ENCODE measurements around the gene MSL1.

MSL1 gene

GRCh38 chr17:40153603-40154236, 31.9 kb downstream of the MSL1 start:
- Histone ChIP-seq H3K36me3 (ENCODE audit: insufficient read depth, low read length) (peaks cover 58% of the 10 kb centered on the region), H3K27me3 (ENCODE audit: control insufficient read depth, insufficient read depth, low read length) (no peaks in the 10 kb centered on the region), H3K9ac (ENCODE audit: low read depth, low read length) (no peak overlapping the region), H3K4me2 (ENCODE audit: low read length) (no peak overlapping the region), H3K4me3 (ENCODE audit: low read length) (no peak overlapping the region), H3K4me1 (ENCODE audit: control insufficient read depth, insufficient read depth, low read length) (peaks cover 10% of the 10 kb centered on the region), H3K9me3 (replicated peaks; ENCODE audit: low read length) (no peaks in the 10 kb centered on the region)

GRCh38 chr17:40157973-40158372, 36.2 kb downstream of the MSL1 start:
- peaks cover 46% of the 10 kb centered on the region for H3K36me3 ChIP-seq (ENCODE audit: insufficient read depth, low read length)

GRCh38 chr17:40158438-40159013, 36.8 kb downstream of the MSL1 start:
- peaks cover 45% of the 10 kb centered on the region for H3K36me3 ChIP-seq (ENCODE audit: insufficient read depth, low read length)
- H3K27me3 ChIP-seq (ENCODE audit: control insufficient read depth, insufficient read depth, low read length) = no peaks in the 10 kb centered on the region
- H3K4me3 ChIP-seq (ENCODE audit: low read length) = no peak overlapping the region
- peaks cover 4% of the 10 kb centered on the region for H3K4me1 ChIP-seq (ENCODE audit: control insufficient read depth, insufficient read depth, low read length)
- H3K9ac ChIP-seq (ENCODE audit: low read depth, low read length) = no peak overlapping the region
- no peak overlapping the region for H3K4me2 ChIP-seq (ENCODE audit: low read length)
- H3K9me3 ChIP-seq (replicated peaks; ENCODE audit: low read length) = no peaks in the 10 kb centered on the region

More at GRCh38 chr17:40157973-40158372, 36.2 kb downstream of the MSL1 start:
- Histone ChIP-seq H3K4me3 (ENCODE audit: low read length) (no peak overlapping the region), H3K4me1 (ENCODE audit: control insufficient read depth, insufficient read depth, low read length) (peaks cover 9% of the 10 kb centered on the region), H3K9me3 (replicated peaks; ENCODE audit: low read length) (no peaks in the 10 kb centered on the region), H3K9ac (ENCODE audit: low read depth, low read length) (no peak overlapping the region), H3K27me3 (ENCODE audit: control insufficient read depth, insufficient read depth, low read length) (no peaks in the 10 kb centered on the region), H3K4me2 (ENCODE audit: low read length) (no peak overlapping the region)

- H3K4me1 ChIP-seq (ENCODE audit: control insufficient read depth, insufficient read depth, low read length) = no peaks in the 10 kb centered on the region
- H3K36me3 ChIP-seq (ENCODE audit: insufficient read depth, low read length) = peaks cover 44% of the 10 kb centered on the region
- no peaks in the 10 kb centered on the region for H3K27me3 ChIP-seq (ENCODE audit: control insufficient read depth, insufficient read depth, low read length)
Observed at GRCh38 chr17:40159456-40159855, 37.7 kb downstream of the MSL1 start.

GRCh38 chr17:40167685-40168261, 46.0 kb downstream of the MSL1 start:
- Histone ChIP-seq H3K9ac (ENCODE audit: low read depth, low read length) (no peak overlapping the region), H3K36me3 (ENCODE audit: insufficient read depth, low read length) (peaks cover 78% of the 10 kb centered on the region), H3K9me3 (replicated peaks; ENCODE audit: low read length) (no peaks in the 10 kb centered on the region), H3K4me2 (ENCODE audit: low read length) (no peak overlapping the region), H3K27me3 (ENCODE audit: control insufficient read depth, insufficient read depth, low read length) (no peaks in the 10 kb centered on the region), H3K4me1 (ENCODE audit: control insufficient read depth, insufficient read depth, low read length) (peaks cover 3% of the 10 kb centered on the region), H3K4me3 (ENCODE audit: low read length) (no peak overlapping the region)

More at GRCh38 chr17:40159456-40159855, 37.7 kb downstream of the MSL1 start:
- Histone ChIP-seq H3K9ac (ENCODE audit: low read depth, low read length) (no peak overlapping the region), H3K4me2 (ENCODE audit: low read length) (no peak overlapping the region), H3K4me3 (ENCODE audit: low read length) (no peak overlapping the region), H3K9me3 (replicated peaks; ENCODE audit: low read length) (no peaks in the 10 kb centered on the region)

- Histone ChIP-seq H3K4me3 (ENCODE audit: low read length) (no peak overlapping the region), H3K36me3 (ENCODE audit: insufficient read depth, low read length) (peaks cover 77% of the 10 kb centered on the region), H3K9me3 (replicated peaks; ENCODE audit: low read length) (no peaks in the 10 kb centered on the region)
Observed at GRCh38 chr17:40168262-40168832, 46.6 kb downstream of the MSL1 start.

GRCh38 chr17:40170325-40170724, 48.6 kb downstream of the MSL1 start:
- Histone ChIP-seq H3K36me3 (ENCODE audit: insufficient read depth, low read length) (peaks cover 77% of the 10 kb centered on the region), H3K4me2 (ENCODE audit: low read length) (no peak overlapping the region), H3K4me3 (ENCODE audit: low read length) (no peak overlapping the region), H3K27me3 (ENCODE audit: control insufficient read depth, insufficient read depth, low read length) (no peaks in the 10 kb centered on the region), H3K4me1 (ENCODE audit: control insufficient read depth, insufficient read depth, low read length) (peaks cover 3% of the 10 kb centered on the region), H3K9ac (ENCODE audit: low read depth, low read length) (no peak overlapping the region), H3K9me3 (replicated peaks; ENCODE audit: low read length) (no peaks in the 10 kb centered on the region)

More at GRCh38 chr17:40168262-40168832, 46.6 kb downstream of the MSL1 start:
- H3K4me1 ChIP-seq (ENCODE audit: control insufficient read depth, insufficient read depth, low read length) = peaks cover 3% of the 10 kb centered on the region
- no peaks in the 10 kb centered on the region for H3K27me3 ChIP-seq (ENCODE audit: control insufficient read depth, insufficient read depth, low read length)
- no peak overlapping the region for H3K4me2 ChIP-seq (ENCODE audit: low read length)
- H3K9ac ChIP-seq (ENCODE audit: low read depth, low read length) = no peak overlapping the region

- H3K4me3 ChIP-seq (ENCODE audit: low read length) = no peak overlapping the region
- peaks cover 4% of the 10 kb centered on the region for H3K4me1 ChIP-seq (ENCODE audit: control insufficient read depth, insufficient read depth, low read length)
- no peaks in the 10 kb centered on the region for H3K9me3 ChIP-seq (replicated peaks; ENCODE audit: low read length)
- H3K36me3 ChIP-seq (ENCODE audit: insufficient read depth, low read length) = peaks cover 71% of the 10 kb centered on the region
- no peaks in the 10 kb centered on the region for H3K27me3 ChIP-seq (ENCODE audit: control insufficient read depth, insufficient read depth, low read length)
- no peak overlapping the region for H3K9ac ChIP-seq (ENCODE audit: low read depth, low read length)
- H3K4me2 ChIP-seq (ENCODE audit: low read length) = no peak overlapping the region
Observed at GRCh38 chr17:40171750-40172149, 50.0 kb downstream of the MSL1 start.

- no peak overlapping the region for H3K4me3 ChIP-seq (ENCODE audit: low read length)
- no peaks in the 10 kb centered on the region for H3K9me3 ChIP-seq (replicated peaks; ENCODE audit: low read length)
- H3K4me1 ChIP-seq (ENCODE audit: control insufficient read depth, insufficient read depth, low read length) = peaks cover 6% of the 10 kb centered on the region
- peaks cover 59% of the 10 kb centered on the region for H3K36me3 ChIP-seq (ENCODE audit: insufficient read depth, low read length)
- H3K4me2 ChIP-seq (ENCODE audit: low read length) = no peak overlapping the region
- no peak overlapping the region for H3K9ac ChIP-seq (ENCODE audit: low read depth, low read length)
- H3K27me3 ChIP-seq (ENCODE audit: control insufficient read depth, insufficient read depth, low read length) = no peaks in the 10 kb centered on the region
Observed at GRCh38 chr17:40173091-40173777, 51.5 kb downstream of the MSL1 start.

- Histone ChIP-seq H3K9me3 (replicated peaks; ENCODE audit: low read length) (no peaks in the 10 kb centered on the region), H3K36me3 (ENCODE audit: insufficient read depth, low read length) (peaks cover 61% of the 10 kb centered on the region), H3K4me3 (ENCODE audit: low read length) (no peak overlapping the region), H3K9ac (ENCODE audit: low read depth, low read length) (no peak overlapping the region), H3K4me1 (ENCODE audit: control insufficient read depth, insufficient read depth, low read length) (peaks cover 6% of the 10 kb centered on the region), H3K27me3 (ENCODE audit: control insufficient read depth, insufficient read depth, low read length) (no peaks in the 10 kb centered on the region), H3K4me2 (ENCODE audit: low read length) (no peak overlapping the region)
Observed at GRCh38 chr17:40173778-40174135, 52.0 kb downstream of the MSL1 start.

- Histone ChIP-seq H3K9ac (ENCODE audit: low read depth, low read length) (no peak overlapping the region), H3K27me3 (ENCODE audit: control insufficient read depth, insufficient read depth, low read length) (no peaks in the 10 kb centered on the region), H3K4me2 (ENCODE audit: low read length) (no peak overlapping the region), H3K4me3 (ENCODE audit: low read length) (no peak overlapping the region), H3K36me3 (ENCODE audit: insufficient read depth, low read length) (peaks cover 54% of the 10 kb centered on the region), H3K4me1 (ENCODE audit: control insufficient read depth, insufficient read depth, low read length) (peaks cover 8% of the 10 kb centered on the region), H3K9me3 (replicated peaks; ENCODE audit: low read length) (no peaks in the 10 kb centered on the region)
Observed at GRCh38 chr17:40174514-40174913, 52.7 kb downstream of the MSL1 start.
